SK-N-SH treated with all-trans-retinoic acid at 6 μM for 48 hours (cell line): Measurements from ENCODE around the gene MAMDC4.

Source experiments
- ARNTL ChIP-seq: fragments of 450-650 bp; formaldehyde crosslinking; IDR thresholded peaks from 2 replicates; pipeline ENCODE4 v1.5.0; 2020; ENCODE audit warnings: low read depth, mild to moderate bottlenecking, moderate library complexity, borderline replicate concordance
- BACH2 ChIP-seq: fragments of 250-450 bp; sonication (Bioruptor Pico); IDR thresholded peaks from 2 replicates; pipeline ENCODE4 v1.9.0; 2021; ENCODE audit warnings: mild to moderate bottlenecking, borderline replicate concordance
- ISL1 ChIP-seq: fragments of 250-450 bp; sonication (Bioruptor Pico); IDR thresholded peaks from 2 replicates; pipeline ENCODE4 v2.1.2; 2022; ENCODE audit warnings: mild to moderate bottlenecking, moderate library complexity
- TOX ChIP-seq: fragments of 250-450 bp; sonication (Bioruptor Pico); IDR thresholded peaks from 2 replicates; pipeline ENCODE4 v1.8.0; 2021; ENCODE audit warnings: mild to moderate bottlenecking, moderate library complexity, borderline replicate concordance
- ZFP3 ChIP-seq: fragments of 250-450 bp; sonication (Bioruptor Pico); IDR thresholded peaks from 2 replicates; pipeline ENCODE4 v1.5.0; 2020; ENCODE audit warnings: mild to moderate bottlenecking, moderate library complexity
- ZFP30 ChIP-seq: fragments of 450-650 bp; formaldehyde crosslinking; IDR thresholded peaks from 2 replicates; pipeline ENCODE4 v1.5.0; 2022; ENCODE audit warnings: mild to moderate bottlenecking, moderate library complexity
- ZNF70 ChIP-seq: fragments of 450-650 bp; formaldehyde crosslinking; IDR thresholded peaks from 2 replicates; pipeline ENCODE4 v1.5.0; 2020; ENCODE audit warnings: mild to moderate bottlenecking, moderate library complexity
- TF ChIP-seq, protein P1 (sequence below): fragments of 250-450 bp; sonication (Bioruptor Pico); IDR thresholded peaks from 2 replicates; pipeline ENCODE4 v1.5.1; 2021; ENCODE audit warnings: mild to moderate bottlenecking, moderate library complexity
- TF ChIP-seq, protein P2 (sequence below): fragments of 250-450 bp; sonication (Bioruptor Pico); IDR thresholded peaks from 2 replicates; pipeline ENCODE4 v1.8.0; 2020; ENCODE audit warnings: mild to moderate bottlenecking, moderate library complexity, borderline replicate concordance

- TF ChIP-seq ZFP30 (CRISPR knock-in tag) = no peak
- no peak for TF ChIP-seq ZFP3
- no peak for TF ChIP-seq ARNTL (CRISPR knock-in tag)
- TF ChIP-seq, protein P1, sequence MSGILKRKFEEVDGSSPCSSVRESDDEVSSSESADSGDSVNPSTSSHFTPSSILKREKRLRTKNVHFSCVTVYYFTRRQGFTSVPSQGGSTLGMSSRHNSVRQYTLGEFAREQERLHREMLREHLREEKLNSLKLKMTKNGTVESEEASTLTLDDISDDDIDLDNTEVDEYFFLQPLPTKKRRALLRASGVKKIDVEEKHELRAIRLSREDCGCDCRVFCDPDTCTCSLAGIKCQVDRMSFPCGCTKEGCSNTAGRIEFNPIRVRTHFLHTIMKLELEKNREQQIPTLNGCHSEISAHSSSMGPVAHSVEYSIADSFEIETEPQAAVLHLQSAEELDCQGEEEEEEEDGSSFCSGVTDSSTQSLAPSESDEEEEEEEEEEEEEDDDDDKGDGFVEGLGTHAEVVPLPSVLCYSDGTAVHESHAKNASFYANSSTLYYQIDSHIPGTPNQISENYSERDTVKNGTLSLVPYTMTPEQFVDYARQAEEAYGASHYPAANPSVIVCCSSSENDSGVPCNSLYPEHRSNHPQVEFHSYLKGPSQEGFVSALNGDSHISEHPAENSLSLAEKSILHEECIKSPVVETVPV (CRISPR knock-in tag) = no peak
- TF ChIP-seq, protein P2, sequence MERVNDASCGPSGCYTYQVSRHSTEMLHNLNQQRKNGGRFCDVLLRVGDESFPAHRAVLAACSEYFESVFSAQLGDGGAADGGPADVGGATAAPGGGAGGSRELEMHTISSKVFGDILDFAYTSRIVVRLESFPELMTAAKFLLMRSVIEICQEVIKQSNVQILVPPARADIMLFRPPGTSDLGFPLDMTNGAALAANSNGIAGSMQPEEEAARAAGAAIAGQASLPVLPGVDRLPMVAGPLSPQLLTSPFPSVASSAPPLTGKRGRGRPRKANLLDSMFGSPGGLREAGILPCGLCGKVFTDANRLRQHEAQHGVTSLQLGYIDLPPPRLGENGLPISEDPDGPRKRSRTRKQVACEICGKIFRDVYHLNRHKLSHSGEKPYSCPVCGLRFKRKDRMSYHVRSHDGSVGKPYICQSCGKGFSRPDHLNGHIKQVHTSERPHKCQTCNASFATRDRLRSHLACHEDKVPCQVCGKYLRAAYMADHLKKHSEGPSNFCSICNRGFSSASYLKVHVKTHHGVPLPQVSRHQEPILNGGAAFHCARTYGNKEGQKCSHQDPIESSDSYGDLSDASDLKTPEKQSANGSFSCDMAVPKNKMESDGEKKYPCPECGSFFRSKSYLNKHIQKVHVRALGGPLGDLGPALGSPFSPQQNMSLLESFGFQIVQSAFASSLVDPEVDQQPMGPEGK (CRISPR knock-in tag) = no peak
- no peak for TF ChIP-seq ZNF70 (CRISPR knock-in tag)
- no peak for TF ChIP-seq TOX (CRISPR knock-in tag)
- no peak for TF ChIP-seq BACH2 (CRISPR knock-in tag)
- no peak for TF ChIP-seq ISL1 (CRISPR knock-in tag)
Measured at GRCh38 chr9:136899196-136899595, 47.0 kb downstream of the MAMDC4 start.
